ENCODE results near the gene LHFPL3. TPM values are rescaled to one million over a fixed set of nuclear protein-coding genes. Genes with fewer than 3 reads are reported as not detected.

The LHFPL3 gene
- total and polyA plus RNA-seq, 9 of the 15 experiments (the other 6 are each of a cell fraction or from before 2014, with no cell fraction given), result 0.21 to 0.52 TPM; not detected in 7

- no peak for ATAC-seq
- Histone ChIP-seq H3K9ac (ENCODE audit: insufficient read depth in 1 of 2, low read depth in 2 of 2, low read length in 2 of 2) (no peak overlapping the region), H2AFZ (ENCODE audit: low read depth, low read length) (no peak overlapping the region), H3K9me1 (ENCODE audit: control insufficient read depth, insufficient read depth, low read length) (no peaks in the 10 kb centered on the region), H3K4me3 (no peak overlapping the region), H3K36me3 (ENCODE audit: control insufficient read depth, insufficient read depth, low read length) (no peaks in the 10 kb centered on the region), H3K4me1 (replicated peaks in 1 of 2; ENCODE audit: control insufficient read depth in 2 of 2, insufficient read depth in 2 of 2, low read length in 2 of 2) (no peaks in the 10 kb centered on the region), H3K27ac (ENCODE audit: extremely low read depth, low read depth, low read length) (no peak overlapping the region), H3K79me2 (ENCODE audit: control insufficient read depth, insufficient read depth, low read length) (no peaks in the 10 kb centered on the region), H3K9me3 (replicated peaks; ENCODE audit: control insufficient read depth, insufficient read depth, low read depth, low read length) (no peaks in the 10 kb centered on the region), H4K20me1 (replicated peaks; ENCODE audit: control insufficient read depth, insufficient read depth, low read length) (no peaks in the 10 kb centered on the region), H3K4me2 (ENCODE audit: insufficient read depth, low read length) (no peak overlapping the region), H3K27me3 (ENCODE audit: control insufficient read depth in 2 of 2, insufficient read depth in 2 of 2, low read length in 2 of 2) (peaks cover 0 to 2% of the 10 kb centered on the region in 2 experiments; a peak in 1 of 5 replicates)
- ChIA-PET CTCF (ENCODE audit: low intra/inter-chr PET ratio) (no interaction called here), POLR2A (interaction anchor here (1.1 kb wide), 1 partner anchor 10 kb away, joined by 3 read pairs; no protein-coding TSS in a partner anchor)
- FAIRE-seq, result no peak
- TF ChIP-seq ELK1 (CRISPR knock-in tag; IDR thresholded peaks at IDR 0.05), result no peak
- TF ChIP-seq POLR2AphosphoS5 (IDR thresholded peaks at IDR 0.05; ENCODE audit: control insufficient read depth, insufficient read depth, low read depth, low read length), result no peak
- TF ChIP-seq KAT8 (IDR thresholded peaks at IDR 0.05; ENCODE audit: low read depth), result no peak
- no peak for TF ChIP-seq SLC30A9 (CRISPR knock-in tag; IDR thresholded peaks at IDR 0.05)
- TF ChIP-seq ETV5 (CRISPR knock-in tag; IDR thresholded peaks at IDR 0.05; ENCODE audit: low read depth), result no peak
- no peak for TF ChIP-seq HIVEP1 (CRISPR knock-in tag; IDR thresholded peaks at IDR 0.05)
- TF ChIP-seq RNF219 (CRISPR knock-in tag; IDR thresholded peaks at IDR 0.05), result no peak
- no peak for TF ChIP-seq HOMEZ (CRISPR knock-in tag; IDR thresholded peaks at IDR 0.05)
- no peak for TF ChIP-seq ZFP36 (IDR thresholded peaks at IDR 0.05; ENCODE audit: low read depth, low read length, partially characterized antibody)
- TF ChIP-seq FOXJ2 (tag; IDR thresholded peaks at IDR 0.05), result no peak
- DNase-seq (ENCODE audit: extremely low read depth in 1 of 4, low spot score in 3 of 4), result no peak
- intact Hi-C loops (cut with micrococcal nuclease) (no loop called here), in situ Hi-C loops (cut with MboI) (no loop called here)
- no TSS peak for BruUV-seq (replicated peaks)
- WGBS (ENCODE audit: insufficient coverage, low coverage, missing lambda C conversion rate), result 0% methylated on average over 1 of the region's 1 CpG
Measured at GRCh38 chr7:104442481-104442880, 114.1 kb downstream of the LHFPL3 start.

All from K562 (cell line).